NCI-H1417 treated with DMSO at 0.1 percent for 48 hours (cell line): ENCODE data around the gene USP13.
"Not testable (repeated sequence)": the region's sequence is repeated elsewhere in the genome, so short reads cannot be mapped to it uniquely, and the experiment has no call there.

ENCODE experiments used
- DNase-seq: peaks from one replicate; lab custom pipeline; 2025; lab: John Stamatoyannopoulos, UW

The USP13 gene

GRCh38 chr3:179660872-179661271, 8.0 kb downstream of the USP13 start:
- no peak for DNase-seq

DNA sequence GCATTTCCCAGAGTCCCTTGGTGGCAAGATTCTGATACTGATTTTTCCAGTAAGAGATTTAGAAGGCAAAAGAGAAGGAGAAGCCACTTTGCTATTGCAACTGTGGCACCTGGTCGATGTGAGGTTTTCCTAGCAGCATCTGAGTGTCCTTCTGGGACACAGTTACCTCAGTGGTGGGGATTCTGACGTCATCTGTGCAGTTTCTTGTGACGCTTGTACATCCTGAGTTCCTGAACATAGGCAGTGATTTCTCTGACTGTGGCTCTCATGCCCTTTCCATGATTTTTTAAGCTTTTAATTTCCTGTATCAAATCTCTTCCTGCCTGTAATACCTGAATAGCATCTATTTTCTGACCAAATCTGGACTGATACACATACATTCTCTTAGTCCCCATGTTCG, 8.9 kb downstream of the USP13 start:
- no peak for DNase-seq

GRCh38 chr3:179663093-179663492, 10.3 kb downstream of the USP13 start:
- no peak for DNase-seq

DNA sequence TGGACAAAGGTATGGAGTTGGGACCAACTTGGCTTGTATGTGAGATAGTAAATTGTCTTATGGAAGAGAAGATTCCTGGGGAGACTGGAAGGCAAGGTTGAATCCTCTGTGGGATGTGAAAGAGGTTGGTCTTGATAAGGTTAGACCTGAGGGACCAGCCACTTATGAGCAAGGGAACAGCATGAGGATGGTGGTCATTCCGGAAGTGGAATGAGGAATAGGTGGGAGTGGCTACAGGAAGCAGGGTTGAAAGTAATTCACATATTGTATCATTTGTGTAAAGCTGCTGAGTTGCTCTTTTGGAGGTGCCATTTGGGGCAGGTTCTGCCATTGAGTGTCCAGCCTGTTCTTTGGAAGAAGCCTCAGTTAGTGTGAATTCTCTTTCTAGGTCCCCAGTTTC, 13.2 kb downstream of the USP13 start:
- no peak for DNase-seq

DNA sequence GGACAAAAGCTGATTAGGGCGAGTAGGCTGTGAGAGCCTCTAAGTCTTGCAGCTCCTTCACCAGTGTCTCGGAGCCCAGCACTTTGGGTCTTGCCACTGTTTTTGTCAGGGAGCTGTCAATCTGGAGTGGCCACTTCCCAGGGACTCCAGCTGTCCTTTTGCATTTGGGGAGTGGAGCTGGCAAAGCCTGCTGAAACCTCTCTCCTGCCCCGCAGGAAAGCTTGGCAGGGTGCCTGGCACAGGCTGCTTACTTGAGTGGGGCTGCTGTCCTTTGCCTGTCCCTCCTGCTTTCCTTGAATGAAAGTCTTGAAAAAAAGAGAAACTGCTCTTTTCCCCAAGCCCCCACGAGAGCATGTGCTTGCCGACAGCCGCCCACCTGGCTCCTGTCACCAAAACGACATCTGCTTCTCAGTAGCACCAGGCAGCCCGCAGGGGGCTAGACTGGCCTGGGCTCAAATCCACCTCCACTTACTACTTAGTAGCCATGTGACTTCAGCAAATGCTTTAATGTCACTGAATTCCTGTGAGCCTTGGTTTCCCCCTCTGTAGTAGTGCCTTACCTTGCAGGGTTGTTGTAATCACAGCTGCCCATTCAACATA, 13.7 kb downstream of the USP13 start:
- no peak for DNase-seq

DNA sequence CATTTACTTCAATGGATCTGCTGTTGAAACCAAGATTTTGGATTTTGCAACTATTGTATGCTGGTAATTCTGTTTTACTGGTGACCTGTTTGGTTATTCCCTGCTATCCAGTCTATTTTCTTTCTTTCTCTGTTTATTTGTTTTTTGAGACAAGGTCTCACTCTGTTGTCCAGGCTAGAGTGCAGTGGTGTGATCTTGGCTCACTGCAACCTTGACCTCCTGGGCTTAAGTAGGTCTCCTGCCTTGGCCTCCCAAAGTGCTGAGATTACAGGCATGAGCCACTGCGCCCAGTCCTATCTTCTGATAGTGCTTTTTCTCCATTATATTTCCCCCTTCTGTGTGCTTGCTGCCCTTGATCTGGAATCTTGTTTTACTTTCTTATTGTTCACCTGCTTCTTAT, 15.6 kb downstream of the USP13 start:
- no peak for DNase-seq

DNA sequence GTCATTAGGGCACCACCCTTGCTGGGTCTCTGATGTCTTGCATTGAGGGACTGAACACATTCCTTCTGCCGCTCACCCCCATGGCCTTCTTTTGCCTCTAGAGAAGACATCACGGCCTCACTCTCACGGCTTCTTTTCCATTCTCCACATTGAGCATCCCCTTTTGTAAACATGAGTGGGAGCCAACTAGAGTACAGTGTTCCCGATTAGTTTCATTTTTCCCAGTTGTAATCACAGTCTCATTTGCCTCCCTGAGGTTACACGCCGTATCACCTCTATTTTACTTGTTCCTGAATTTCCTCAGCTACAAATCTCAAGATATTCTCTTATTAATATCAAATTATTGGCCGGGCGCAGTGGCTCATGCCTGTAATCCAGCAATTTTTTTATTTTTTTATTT, 17.5 kb downstream of the USP13 start:
- no peak for DNase-seq

- no peak for DNase-seq
These were observed 18.5 kb downstream of the USP13 start for GRCh38 chr3:179671309-179671708.

DNA sequence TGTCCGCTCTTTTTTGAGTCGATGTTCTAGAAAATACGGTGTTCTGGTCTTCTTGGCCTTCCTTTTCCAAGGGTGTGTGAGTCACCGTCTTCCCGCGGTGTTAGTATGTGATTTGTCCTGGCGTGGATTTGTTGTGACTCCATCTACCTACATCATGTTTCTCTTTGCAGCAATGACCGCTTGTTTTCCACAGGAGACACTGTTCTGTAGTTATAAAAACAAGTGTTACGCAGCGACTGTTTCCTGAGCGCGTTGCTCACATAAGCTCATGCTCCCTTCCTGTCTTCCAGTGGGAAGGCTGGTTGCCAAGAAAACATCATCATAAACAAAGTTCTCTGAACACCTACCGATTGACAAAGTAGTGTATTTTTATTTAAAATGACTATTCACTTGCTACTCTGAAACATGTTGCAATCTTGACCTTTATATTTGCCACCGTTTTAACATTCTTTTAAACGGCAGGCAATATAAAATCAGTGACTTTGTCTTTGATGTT, 19.0 kb downstream of the USP13 start:
- DNase-seq = no peak

- no peak for DNase-seq
These were observed 20.1 kb downstream of the USP13 start for GRCh38 chr3:179672918-179673317.

DNA sequence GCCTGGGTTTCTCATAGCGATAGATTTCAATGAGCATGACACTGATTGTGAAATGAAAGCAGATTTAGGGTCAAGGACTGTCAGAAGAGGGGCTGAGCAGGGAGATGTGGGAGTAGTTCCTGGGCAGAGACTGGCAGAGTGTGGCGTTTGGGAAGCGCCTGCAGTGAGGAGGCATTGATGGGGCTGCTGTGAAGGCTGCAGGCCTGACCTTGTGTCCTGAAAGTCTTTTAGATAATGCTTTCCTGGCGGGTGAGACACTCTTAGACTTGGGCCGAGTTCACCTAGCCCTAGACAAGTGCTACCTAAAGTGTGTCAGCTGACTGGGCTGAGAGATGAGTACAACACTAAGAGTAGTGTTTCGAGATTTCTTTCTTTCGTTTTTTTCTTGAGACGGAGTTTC, 20.7 kb downstream of the USP13 start:
- DNase-seq = no peak

GRCh38 chr3:179676081-179676480, 23.2 kb downstream of the USP13 start:
- DNase-seq = no peak

GRCh38 chr3:179677884-179678283, 25.0 kb downstream of the USP13 start:
- DNase-seq = no peak

DNA sequence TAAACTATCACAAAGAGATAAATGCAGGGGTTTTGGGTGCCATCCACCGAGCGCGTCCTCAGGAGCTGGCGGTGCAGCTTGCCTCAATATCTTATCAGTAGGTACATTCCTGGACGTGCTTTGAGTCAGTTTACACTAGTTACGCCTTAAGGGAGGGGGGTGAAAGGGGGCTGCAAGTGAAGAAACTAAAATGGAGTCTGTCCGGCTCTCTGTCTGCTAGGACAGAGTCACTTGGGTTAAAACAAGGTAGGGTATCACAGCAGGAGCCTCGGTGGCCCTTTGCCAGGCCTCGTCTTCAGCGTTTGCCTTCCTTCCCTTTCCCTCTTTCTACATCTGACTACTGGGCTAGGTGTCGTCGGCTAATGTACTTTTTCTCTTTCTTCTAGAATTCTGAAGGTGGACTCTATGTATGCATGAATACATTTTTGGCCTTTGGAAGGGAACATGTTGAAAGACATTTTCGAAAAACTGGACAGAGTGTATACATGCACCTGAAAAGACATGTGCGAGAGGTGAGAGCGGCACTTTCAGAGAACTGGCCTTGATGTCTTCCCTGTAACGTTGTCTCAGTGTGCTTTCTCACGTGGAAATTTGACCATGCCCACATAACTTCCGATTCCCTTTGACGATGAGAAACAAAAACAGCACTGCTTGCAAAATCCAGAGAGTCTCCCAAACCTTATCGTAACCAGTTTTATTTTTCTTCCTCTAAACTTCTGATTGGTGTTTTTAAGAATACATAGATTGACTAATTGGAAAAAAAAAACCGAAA, 28.8 kb downstream of the USP13 start:
- no peak for DNase-seq

GRCh38 chr3:179682426-179683080, 29.7 kb downstream of the USP13 start:
- no peak for DNase-seq

- DNase-seq = not testable (repeated sequence)
These were observed 30.4 kb downstream of the USP13 start for GRCh38 chr3:179683286-179683685.

DNA sequence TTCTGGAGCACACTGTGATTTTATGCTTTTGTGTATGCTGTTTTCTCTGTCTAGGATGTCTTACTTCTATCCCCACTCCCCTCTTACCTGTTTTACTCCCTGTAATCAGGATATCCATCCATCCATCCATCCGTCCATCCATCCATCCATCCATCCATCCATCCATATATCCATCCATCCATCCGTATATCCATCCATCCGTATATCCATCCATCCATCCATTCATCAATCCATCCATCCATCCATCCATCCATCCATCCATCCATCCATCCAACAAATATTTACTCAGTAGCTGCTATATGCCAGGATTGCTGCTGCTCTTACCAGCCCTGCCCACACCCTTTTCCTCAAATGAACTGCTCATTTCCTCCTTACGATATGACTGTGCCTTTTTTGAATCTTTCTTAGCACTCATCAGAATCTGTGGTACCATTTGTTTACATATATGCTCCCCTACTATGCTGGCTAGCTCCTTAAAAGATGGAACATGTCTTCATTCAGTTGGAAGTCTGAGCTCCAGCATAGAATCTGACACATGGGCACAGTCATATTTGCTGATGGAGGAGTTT, 35.2 kb downstream of the USP13 start:
- DNase-seq = no peak

GRCh38 chr3:179688850-179689249, 36.0 kb downstream of the USP13 start:
- no peak for DNase-seq

- no peak for DNase-seq
These were observed 41.9 kb downstream of the USP13 start for GRCh38 chr3:179694731-179695130.

DNA sequence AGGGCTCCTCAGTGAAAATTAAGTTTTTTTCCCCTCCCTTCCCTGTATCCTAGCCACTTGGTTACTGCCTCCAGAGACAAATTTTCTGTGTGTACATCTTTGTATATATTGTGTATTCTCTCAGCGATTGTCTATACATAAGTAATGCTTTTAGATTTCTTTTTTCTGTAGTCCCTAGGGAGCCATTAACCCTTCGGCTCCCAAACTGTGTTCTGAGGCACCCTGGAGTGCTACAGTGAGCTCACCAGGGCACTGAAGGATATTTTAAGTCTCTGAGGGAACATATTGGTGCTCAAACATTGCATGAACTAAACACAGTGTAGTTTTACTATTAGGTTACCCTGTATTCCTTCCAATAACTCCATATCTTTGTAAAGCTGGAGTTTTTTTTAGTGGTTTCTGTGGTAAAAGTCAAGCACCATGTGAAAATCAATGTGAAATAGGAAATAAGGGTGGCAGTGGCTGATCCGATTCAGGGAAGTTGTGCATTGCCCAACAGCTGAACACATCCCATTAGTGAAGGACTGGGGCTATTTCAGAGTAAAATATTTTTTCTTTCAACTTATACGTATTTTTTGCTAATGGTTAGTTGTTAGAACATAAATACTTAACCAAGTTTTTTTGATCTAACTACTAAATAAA, 43.0 kb downstream of the USP13 start:
- no peak for DNase-seq

DNA sequence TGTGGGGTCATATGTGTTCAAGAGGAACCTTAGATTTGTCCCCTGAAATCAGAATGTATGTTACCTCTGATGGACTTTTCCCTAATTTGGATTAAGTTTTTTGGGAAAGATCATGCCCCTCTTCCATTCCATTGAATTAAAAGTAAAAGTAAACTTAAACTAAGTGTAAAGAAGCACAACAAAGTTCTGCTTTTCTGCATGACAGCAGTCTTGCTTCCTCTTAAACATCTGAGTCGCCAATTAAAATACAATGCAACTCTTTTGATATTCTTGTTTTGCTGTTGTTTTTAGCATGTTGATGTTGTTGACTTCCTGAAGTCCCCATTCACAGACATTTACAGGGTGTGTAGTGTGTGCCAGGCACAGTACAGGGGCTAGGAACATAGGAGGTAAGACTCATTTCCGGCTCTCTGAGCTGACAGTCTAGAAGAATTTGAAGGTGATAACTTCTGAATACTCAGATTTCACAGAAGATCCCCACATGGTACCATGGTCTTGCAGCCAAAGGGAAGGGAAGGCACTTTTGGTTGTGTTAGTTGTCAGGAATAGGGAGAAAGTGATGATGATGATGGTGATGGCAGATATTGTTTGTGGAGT, 45.0 kb downstream of the USP13 start:
- DNase-seq = no peak

- DNase-seq = no peak
These were observed 47.9 kb downstream of the USP13 start for GRCh38 chr3:179700716-179701115.
